Nephron (organoid): ENCODE data around the gene LAMB4.

ENCODE experiments used
- H3K27ac Mint-ChIP-seq, 3 experiments: 2 replicates each; pipeline ENCODE4 v1.8.0; 2020; ENCODE audit warnings: mixed read lengths in 3 of 3, mild to moderate bottlenecking in 2 of 3, moderate library complexity in 1 of 3
- H3K27me3 Mint-ChIP-seq: 2 replicates; pipeline ENCODE4 v1.8.0; 2021; ENCODE audit warnings: low read depth, mild to moderate bottlenecking, moderate library complexity, mixed read lengths
- H3K36me3 Mint-ChIP-seq: 2 replicates; pipeline ENCODE4 v1.8.0; 2020; ENCODE audit warnings: low read depth, mixed read lengths
- H3K4me1 Mint-ChIP-seq: 2 replicates; pipeline ENCODE4 v1.8.0; 2020; ENCODE audit warnings: mixed read lengths
- H3K4me3 Mint-ChIP-seq, 3 experiments: 2 replicates each; pipeline ENCODE4 v1.8.0; 2020; ENCODE audit warnings: mild to moderate bottlenecking in 3 of 3, mixed read lengths in 3 of 3, moderate library complexity in 2 of 3
- H3K9me3 Mint-ChIP-seq: 2 replicates; pipeline ENCODE4 v1.8.0; 2020; ENCODE audit warnings: mixed read lengths
- CTCF ChIP-seq, 3 experiments: fragments of 200-600 bp; sonication (generic); IDR thresholded peaks; one replicate each; pipeline ENCODE4 v1.5.0; 2021; ENCODE audit warnings: antibody characterized with exemption in 3 of 3; ENCODE audit not compliant: unreplicated experiment in 3 of 3

Gene LAMB4

GRCh38 chr7:108049962-108050361 is 80.2 kb downstream of the LAMB4 start:
- Mint-ChIP-seq H3K9me3 (no peaks in the 10 kb centered on the region), H3K4me3 (no peak overlapping the region)

GRCh38 chr7:108048422-108048821 is 81.7 kb downstream of the LAMB4 start:
- no peak for TF ChIP-seq CTCF (IDR thresholded peaks at IDR 0.05; ENCODE audit: unreplicated experiment in 3 of 3)
- Mint-ChIP-seq H3K4me3 (no peak overlapping the region), H3K36me3 (no peaks in the 10 kb centered on the region), H3K9me3 (no peaks in the 10 kb centered on the region), H3K4me1 (peaks cover 15% of the 10 kb centered on the region), H3K27ac (no peak overlapping the region), H3K27me3 (peaks cover 4% of the 10 kb centered on the region)

More at GRCh38 chr7:108049962-108050361, 80.2 kb downstream of the LAMB4 start:
- peaks cover 9% of the 10 kb centered on the region for H3K4me1 Mint-ChIP-seq
- TF ChIP-seq CTCF (IDR thresholded peaks at IDR 0.05; ENCODE audit: unreplicated experiment in 3 of 3), result no peak
- H3K36me3 Mint-ChIP-seq, result no peaks in the 10 kb centered on the region
- no peak overlapping the region for H3K27ac Mint-ChIP-seq
- peaks cover 4% of the 10 kb centered on the region for H3K27me3 Mint-ChIP-seq

- TF ChIP-seq CTCF (IDR thresholded peaks at IDR 0.05; ENCODE audit: unreplicated experiment in 3 of 3), result no peak
- Mint-ChIP-seq H3K4me3 (no peak overlapping the region), H3K9me3 (no peaks in the 10 kb centered on the region), H3K36me3 (no peaks in the 10 kb centered on the region), H3K27me3 (peaks cover 4% of the 10 kb centered on the region), H3K4me1 (peaks cover 15% of the 10 kb centered on the region), H3K27ac (peak overlapping the region in 1 of 3 experiments; percentile 2)
Measured at GRCh38 chr7:108046952-108047506, 83.1 kb downstream of the LAMB4 start.

GRCh38 chr7:108045669-108046068 is 84.5 kb downstream of the LAMB4 start:
- Mint-ChIP-seq H3K4me1 (peaks cover 15% of the 10 kb centered on the region), H3K27me3 (peaks cover 4% of the 10 kb centered on the region), H3K9me3 (no peaks in the 10 kb centered on the region), H3K27ac (peak overlapping the region in 2 of 3 experiments; percentile 27 to 55), H3K4me3 (no peak overlapping the region), H3K36me3 (no peaks in the 10 kb centered on the region)
- TF ChIP-seq CTCF (IDR thresholded peaks at IDR 0.05; ENCODE audit: unreplicated experiment in 3 of 3), result no peak

- Mint-ChIP-seq H3K27ac (peak overlapping the region in 2 of 3 experiments; percentile 27 to 55), H3K27me3 (peaks cover 4% of the 10 kb centered on the region), H3K4me3 (no peak overlapping the region), H3K4me1 (peaks cover 15% of the 10 kb centered on the region), H3K9me3 (no peaks in the 10 kb centered on the region), H3K36me3 (no peaks in the 10 kb centered on the region)
- TF ChIP-seq CTCF (IDR thresholded peaks at IDR 0.05; ENCODE audit: unreplicated experiment in 3 of 3), result no peak
Measured at GRCh38 chr7:108045154-108045553, 85.0 kb downstream of the LAMB4 start.

- Mint-ChIP-seq H3K27ac (peak overlapping the region; percentile 70 to 85 (median 72)), H3K9me3 (no peaks in the 10 kb centered on the region), H3K27me3 (peaks cover 4% of the 10 kb centered on the region), H3K4me1 (peaks cover 15% of the 10 kb centered on the region), H3K4me3 (no peak overlapping the region), H3K36me3 (no peaks in the 10 kb centered on the region)
- TF ChIP-seq CTCF (IDR thresholded peaks at IDR 0.05; ENCODE audit: unreplicated experiment in 3 of 3), result no peak
Measured at GRCh38 chr7:108044345-108044744, 85.8 kb downstream of the LAMB4 start.
